HCT116 (cell line): ENCODE measurements around the gene CCDC14.
"Not testable (repeated sequence)": the region's sequence is repeated elsewhere in the genome, so short reads cannot be mapped to it uniquely, and the experiment has no call there.

Experiments used
- POLR2A ChIP-seq: IDR thresholded peaks from 2 replicates; pipeline ENCODE4 v1.7.0; 2011; ENCODE audit warnings: borderline replicate concordance; ENCODE audit not compliant: insufficient read depth, insufficient read length; ENCODE audit errors: extremely low read depth
- TF ChIP-seq, protein P1 (sequence below), 3 experiments: fragments of 200-600 bp in 1 of 3; sonication (generic) in 1 of 3; IDR thresholded peaks in 2 of 3; conservative IDR thresholded peaks in 1 of 3; 2 replicates each; pipeline ENCODE4 v1.5.1; 2012 to 2017; ENCODE audit warnings: low read depth in 2 of 3, low read length in 2 of 3, antibody characterized with exemption in 1 of 3, borderline replicate concordance in 1 of 3, control low read depth in 1 of 3, mild to moderate bottlenecking in 1 of 3, mixed read lengths in 1 of 3, mixed run types in 1 of 3, moderate library complexity in 1 of 3; ENCODE audit not compliant: insufficient read depth in 1 of 3

DNA sequence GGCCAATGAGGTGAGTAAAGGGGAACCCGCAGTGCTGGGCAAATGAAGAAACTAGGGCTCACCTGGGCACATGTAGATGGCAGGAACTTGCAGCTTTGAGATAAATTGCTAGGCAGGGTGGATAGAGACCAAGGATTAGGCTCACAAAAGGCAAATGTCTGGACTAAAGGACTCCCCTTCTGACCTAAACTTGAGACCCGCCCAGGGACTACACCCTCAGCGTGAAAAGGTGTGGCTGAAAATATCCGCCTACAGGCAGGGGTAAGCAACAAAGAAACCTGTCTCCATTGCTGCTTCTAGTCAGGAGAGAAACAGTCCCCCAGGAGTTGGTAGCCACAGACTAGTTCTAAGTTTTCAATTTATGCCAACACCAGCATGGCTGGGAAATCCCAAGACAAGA, 20.3 kb upstream of the CCDC14 start:
- TF ChIP-seq, protein P1, sequence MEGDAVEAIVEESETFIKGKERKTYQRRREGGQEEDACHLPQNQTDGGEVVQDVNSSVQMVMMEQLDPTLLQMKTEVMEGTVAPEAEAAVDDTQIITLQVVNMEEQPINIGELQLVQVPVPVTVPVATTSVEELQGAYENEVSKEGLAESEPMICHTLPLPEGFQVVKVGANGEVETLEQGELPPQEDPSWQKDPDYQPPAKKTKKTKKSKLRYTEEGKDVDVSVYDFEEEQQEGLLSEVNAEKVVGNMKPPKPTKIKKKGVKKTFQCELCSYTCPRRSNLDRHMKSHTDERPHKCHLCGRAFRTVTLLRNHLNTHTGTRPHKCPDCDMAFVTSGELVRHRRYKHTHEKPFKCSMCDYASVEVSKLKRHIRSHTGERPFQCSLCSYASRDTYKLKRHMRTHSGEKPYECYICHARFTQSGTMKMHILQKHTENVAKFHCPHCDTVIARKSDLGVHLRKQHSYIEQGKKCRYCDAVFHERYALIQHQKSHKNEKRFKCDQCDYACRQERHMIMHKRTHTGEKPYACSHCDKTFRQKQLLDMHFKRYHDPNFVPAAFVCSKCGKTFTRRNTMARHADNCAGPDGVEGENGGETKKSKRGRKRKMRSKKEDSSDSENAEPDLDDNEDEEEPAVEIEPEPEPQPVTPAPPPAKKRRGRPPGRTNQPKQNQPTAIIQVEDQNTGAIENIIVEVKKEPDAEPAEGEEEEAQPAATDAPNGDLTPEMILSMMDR (IDR thresholded peaks at IDR 0.05 in 2 of 3, conservative IDR thresholded peaks at IDR 0.05 in 1 of 3; ENCODE audit: borderline replicate concordance in 1 of 3, insufficient read depth in 1 of 3, low read depth in 2 of 3, low read length in 2 of 3) = not testable (repeated sequence)
- not testable (repeated sequence) for TF ChIP-seq POLR2A
